H9 (cell line): Measurements from ENCODE around the gene PPP1R14B. TPM values are rescaled to one million over a fixed set of nuclear protein-coding genes. Genes with fewer than 3 reads are reported as not detected.

Experiments
- DNase-seq: peaks from one replicate; pipeline ENCODE4 v3.0.0-alpha.2; 2017
- H2AFZ ChIP-seq: one replicate; pipeline ENCODE4 v1.6.1; 2013; ENCODE audit warnings: mild to moderate bottlenecking, low read length, control low read depth, moderate library complexity
- H2AK5ac ChIP-seq: 2 replicates; pipeline ENCODE4 v1.6.1; 2013; ENCODE audit warnings: low read length, control low read depth, mixed read lengths; ENCODE audit not compliant: insufficient read length
- H2BK120ac ChIP-seq: one replicate; pipeline ENCODE4 v1.6.1; 2013; ENCODE audit warnings: low read depth, mild to moderate bottlenecking, low read length, control low read depth, inconsistent platforms; ENCODE audit not compliant: poor library complexity, severe bottlenecking
- H2BK12ac ChIP-seq: 2 replicates; pipeline ENCODE4 v1.6.1; 2013; ENCODE audit warnings: low read length, control low read depth, mixed read lengths, low read depth; ENCODE audit not compliant: insufficient read length
- H2BK15ac ChIP-seq: 2 replicates; pipeline ENCODE4 v1.6.1; 2013; ENCODE audit warnings: low read depth, low read length, control low read depth
- H2BK20ac ChIP-seq: one replicate; pipeline ENCODE4 v1.6.1; 2013; ENCODE audit warnings: low read depth, mild to moderate bottlenecking, low read length, control low read depth, inconsistent platforms; ENCODE audit not compliant: poor library complexity, severe bottlenecking
- H2BK5ac ChIP-seq: 2 replicates; pipeline ENCODE4 v1.6.1; 2013; ENCODE audit warnings: low read length, control low read depth, mixed read lengths; ENCODE audit not compliant: insufficient read length
- H3K14ac ChIP-seq: 2 replicates; pipeline ENCODE4 v1.6.1; 2013; ENCODE audit warnings: low read length, control low read depth; ENCODE audit not compliant: insufficient read depth
- H3K18ac ChIP-seq: 2 replicates; pipeline ENCODE4 v1.6.1; 2013; ENCODE audit warnings: low read depth, mild to moderate bottlenecking, mixed read lengths, low read length, control low read depth; ENCODE audit not compliant: insufficient read length
- H3K23ac ChIP-seq: 2 replicates; pipeline ENCODE4 v1.6.1; 2013; ENCODE audit warnings: low read length, control low read depth, mixed read lengths, low read depth; ENCODE audit not compliant: insufficient read length
- H3K23me2 ChIP-seq: 2 replicates; pipeline ENCODE4 v1.6.1; 2013; ENCODE audit warnings: low read depth, mild to moderate bottlenecking, mixed read lengths, low read length, control low read depth; ENCODE audit not compliant: insufficient read length, poor library complexity, severe bottlenecking
- H3K27ac ChIP-seq: 2 replicates; pipeline ENCODE4 v1.5.1; 2013; ENCODE audit warnings: low read length, control low read depth, mixed read lengths, low read depth; ENCODE audit not compliant: insufficient read length
- H3K27me3 ChIP-seq: 2 replicates; pipeline ENCODE4 v1.6.1; 2013; ENCODE audit warnings: low read length, control low read depth, inconsistent platforms; ENCODE audit not compliant: insufficient read depth
- H3K4ac ChIP-seq: 2 replicates; pipeline ENCODE4 v1.6.1; 2013; ENCODE audit warnings: low read depth, mild to moderate bottlenecking, control low read depth, inconsistent platforms, low read length, moderate library complexity
- H3K4me1 ChIP-seq: 2 replicates; pipeline ENCODE4 v1.6.1; 2013; ENCODE audit warnings: low read length, control low read depth, inconsistent platforms; ENCODE audit not compliant: insufficient read depth
- H3K4me2 ChIP-seq: 2 replicates; pipeline ENCODE4 v1.6.1; 2013; ENCODE audit warnings: low read length, control low read depth, mixed read lengths; ENCODE audit not compliant: insufficient read length, insufficient read depth
- H3K56ac ChIP-seq: 2 replicates; pipeline ENCODE4 v1.6.1; 2013; ENCODE audit warnings: low read depth, mild to moderate bottlenecking, mixed read lengths, low read length, control low read depth; ENCODE audit not compliant: insufficient read length
- H3K79me1 ChIP-seq: 2 replicates; pipeline ENCODE4 v1.6.1; 2013; ENCODE audit warnings: low read depth, mild to moderate bottlenecking, moderate library complexity, low read length, control low read depth, inconsistent platforms; ENCODE audit not compliant: insufficient read depth, poor library complexity, severe bottlenecking
- H3K79me2 ChIP-seq: 2 replicates; pipeline ENCODE4 v1.6.1; 2013; ENCODE audit warnings: low read length, control low read depth, inconsistent platforms; ENCODE audit not compliant: insufficient read depth
- H3K9ac ChIP-seq: 2 replicates; pipeline ENCODE4 v1.6.1; 2013; ENCODE audit warnings: low read length, control low read depth, mixed read lengths; ENCODE audit not compliant: insufficient read length; ENCODE audit errors: extremely low read depth
- H3K9me3 ChIP-seq: one replicate; pipeline ENCODE4 v1.6.1; 2013; ENCODE audit warnings: low read depth, low read length, inconsistent platforms; ENCODE audit not compliant: control insufficient read depth
- H3T11ph ChIP-seq: one replicate; pipeline ENCODE4 v1.6.1; 2013; ENCODE audit warnings: mild to moderate bottlenecking, low read length, control low read depth, inconsistent platforms
- H4K20me1 ChIP-seq: one replicate; pipeline ENCODE4 v1.6.1; 2013; ENCODE audit not compliant: control insufficient read depth, insufficient read length, insufficient read depth
- H4K5ac ChIP-seq: 2 replicates; pipeline ENCODE4 v1.6.1; 2013; ENCODE audit warnings: low read depth, mild to moderate bottlenecking, mixed read lengths, low read length, control low read depth; ENCODE audit not compliant: insufficient read length
- H4K8ac ChIP-seq: replicated peaks from 2 replicates; pipeline ENCODE4 v1.6.1; 2013; ENCODE audit warnings: low read length, control low read depth, mixed read lengths, low read depth; ENCODE audit not compliant: insufficient read length
- H4K91ac ChIP-seq: 2 replicates; pipeline ENCODE4 v1.6.1; 2013; ENCODE audit warnings: low read depth, mild to moderate bottlenecking, moderate library complexity, mixed read lengths, low read length, control low read depth; ENCODE audit not compliant: insufficient read length
- H3K27ac Mint-ChIP-seq, 3 experiments: 2 replicates in 2 of 3; 3 replicates in 1 of 3; pipeline ENCODE4 v1.8.0; 2020 to 2021; ENCODE audit warnings: mixed read lengths in 3 of 3, mild to moderate bottlenecking in 1 of 3, moderate library complexity in 1 of 3
- H3K27me3 Mint-ChIP-seq: 2 replicates; pipeline ENCODE4 v1.8.0; 2021; ENCODE audit warnings: low read depth, mild to moderate bottlenecking, moderate library complexity, mixed read lengths
- H3K36me3 Mint-ChIP-seq, 3 experiments: 2 replicates in 2 of 3; 3 replicates in 1 of 3; pipeline ENCODE4 v1.8.0; 2020 to 2021; ENCODE audit warnings: low read depth in 3 of 3, mixed read lengths in 3 of 3; ENCODE audit not compliant: insufficient read depth in 1 of 3
- H3K4me1 Mint-ChIP-seq, 2 experiments: 2 replicates each; pipeline ENCODE4 v1.8.0; 2020; ENCODE audit warnings: mixed read lengths in 2 of 2
- H3K4me3 Mint-ChIP-seq, 2 experiments: 2 replicates in 1 of 2; 3 replicates in 1 of 2; pipeline ENCODE4 v1.8.0; 2020 to 2021; ENCODE audit warnings: mild to moderate bottlenecking in 2 of 2, mixed read lengths in 2 of 2, moderate library complexity in 1 of 2
- H3K9me3 Mint-ChIP-seq, 2 experiments: 2 replicates in 1 of 2; 3 replicates in 1 of 2; pipeline ENCODE4 v1.8.0; 2020; ENCODE audit warnings: mild to moderate bottlenecking in 2 of 2, mixed read lengths in 2 of 2, moderate library complexity in 1 of 2
- WGBS: extraction: QIAGEN DNeasy Blood & Tissue Kit; methylation state at CpG from one replicate; pipeline ENCODE4 v1.1.7; 2013; ENCODE audit warnings: missing lambda C conversion rate, low lambda C conversion rate, mixed read lengths; ENCODE audit not compliant: insufficient read length; ENCODE audit errors: extremely low coverage; 5-methylcytosine and 5-hydroxymethylcytosine counted together
- total RNA-seq: library from RNA; stranded (reverse); gene quantifications from 2 replicates; pipeline ENCODE4 v1.2.1, GENCODE V29; 2021
- TF ChIP-seq, protein P1 (sequence below): fragments of 200-600 bp; sonication (generic); conservative IDR thresholded peaks from 3 replicates; pipeline ENCODE4 v1.8.0; 2021; ENCODE audit warnings: antibody characterized with exemption, mild to moderate bottlenecking

The PPP1R14B gene
- total RNA-seq, 1 experiment from 2014 or later = 358 TPM

DNA sequence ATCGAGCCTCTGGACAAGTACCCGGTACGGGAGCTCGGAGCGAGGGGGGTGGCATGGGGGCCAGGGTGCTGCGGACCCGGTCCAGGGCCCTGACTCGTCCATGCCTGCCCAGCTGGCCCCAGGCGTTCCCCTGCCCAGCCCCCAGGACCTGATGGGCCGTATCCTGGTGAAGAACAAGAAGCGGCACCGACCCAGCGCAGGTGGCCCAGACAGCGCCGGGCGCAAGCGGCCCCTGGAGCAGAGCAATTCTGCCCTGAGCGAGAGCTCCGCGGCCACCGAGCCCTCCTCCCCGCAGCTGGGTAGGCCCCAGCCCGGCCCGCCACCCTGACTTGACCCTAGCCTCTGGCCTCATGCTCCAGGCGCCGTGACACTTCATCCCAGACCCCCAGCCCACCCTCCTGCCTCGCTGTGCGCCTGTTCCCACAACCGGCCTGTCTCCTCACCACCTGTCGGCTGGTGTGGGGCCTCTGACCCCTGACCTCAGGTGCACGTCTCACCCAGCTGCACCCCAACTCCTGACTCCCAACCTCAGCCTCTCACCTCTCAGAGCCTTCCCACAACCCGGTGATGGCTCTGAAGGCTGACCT is 12.3 kb upstream of the PPP1R14B start:
- Histone ChIP-seq H3K27me3 (no peaks in the 10 kb centered on the region), H4K5ac (no peak overlapping the region), H4K91ac (no peak overlapping the region), H3K9me3 (no peaks in the 10 kb centered on the region), H3K79me2 (no peaks in the 10 kb centered on the region), H3K79me1 (no peaks in the 10 kb centered on the region), H3K9ac (no peak overlapping the region), H2BK120ac (no peak overlapping the region), H3T11ph (no peak overlapping the region), H3K14ac (no peak overlapping the region), H3K4me2 (no peak overlapping the region), H2AK5ac (no peak overlapping the region), H2BK5ac (no peak overlapping the region), H3K23ac (no peak overlapping the region), H3K27ac (no peak overlapping the region), H3K4ac (no peak overlapping the region), H3K56ac (no peak overlapping the region), H2BK20ac (no peak overlapping the region), H3K23me2 (no peaks in the 10 kb centered on the region), H3K4me1 (no peaks in the 10 kb centered on the region), H4K8ac (no peak overlapping the region), H2BK12ac (no peak overlapping the region), H2AFZ (no peak overlapping the region), H2BK15ac (no peak overlapping the region), H4K20me1 (no peaks in the 10 kb centered on the region), H3K18ac (no peak overlapping the region)
- no peak for DNase-seq
- Mint-ChIP-seq H3K36me3 (peaks cover 46 to 86% (median 71%) of the 10 kb centered on the region in 3 experiments), H3K27me3 (no peaks in the 10 kb centered on the region), H3K4me1 (peaks cover 0 to 8% of the 10 kb centered on the region in 2 experiments; a peak in 3 of 4 replicates), H3K9me3 (no peaks in the 10 kb centered on the region), H3K4me3 (no peak overlapping the region), H3K27ac (no peak overlapping the region)
- no CpG with 5 or more reads among the region's 32 CpGs for WGBS
- TF ChIP-seq, protein P1, sequence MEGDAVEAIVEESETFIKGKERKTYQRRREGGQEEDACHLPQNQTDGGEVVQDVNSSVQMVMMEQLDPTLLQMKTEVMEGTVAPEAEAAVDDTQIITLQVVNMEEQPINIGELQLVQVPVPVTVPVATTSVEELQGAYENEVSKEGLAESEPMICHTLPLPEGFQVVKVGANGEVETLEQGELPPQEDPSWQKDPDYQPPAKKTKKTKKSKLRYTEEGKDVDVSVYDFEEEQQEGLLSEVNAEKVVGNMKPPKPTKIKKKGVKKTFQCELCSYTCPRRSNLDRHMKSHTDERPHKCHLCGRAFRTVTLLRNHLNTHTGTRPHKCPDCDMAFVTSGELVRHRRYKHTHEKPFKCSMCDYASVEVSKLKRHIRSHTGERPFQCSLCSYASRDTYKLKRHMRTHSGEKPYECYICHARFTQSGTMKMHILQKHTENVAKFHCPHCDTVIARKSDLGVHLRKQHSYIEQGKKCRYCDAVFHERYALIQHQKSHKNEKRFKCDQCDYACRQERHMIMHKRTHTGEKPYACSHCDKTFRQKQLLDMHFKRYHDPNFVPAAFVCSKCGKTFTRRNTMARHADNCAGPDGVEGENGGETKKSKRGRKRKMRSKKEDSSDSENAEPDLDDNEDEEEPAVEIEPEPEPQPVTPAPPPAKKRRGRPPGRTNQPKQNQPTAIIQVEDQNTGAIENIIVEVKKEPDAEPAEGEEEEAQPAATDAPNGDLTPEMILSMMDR = no peak
